ENCODE data around the gene SLC38A5. TPM values are rescaled to one million over a fixed set of nuclear protein-coding genes. Genes with fewer than 3 reads are reported as not detected.

Gene SLC38A5
- total and polyA plus RNA-seq, 9 of the 15 experiments (the other 6 are each of a cell fraction or from before 2014, with no cell fraction given) = 9.3 to 228 (median 142) TPM

DNA sequence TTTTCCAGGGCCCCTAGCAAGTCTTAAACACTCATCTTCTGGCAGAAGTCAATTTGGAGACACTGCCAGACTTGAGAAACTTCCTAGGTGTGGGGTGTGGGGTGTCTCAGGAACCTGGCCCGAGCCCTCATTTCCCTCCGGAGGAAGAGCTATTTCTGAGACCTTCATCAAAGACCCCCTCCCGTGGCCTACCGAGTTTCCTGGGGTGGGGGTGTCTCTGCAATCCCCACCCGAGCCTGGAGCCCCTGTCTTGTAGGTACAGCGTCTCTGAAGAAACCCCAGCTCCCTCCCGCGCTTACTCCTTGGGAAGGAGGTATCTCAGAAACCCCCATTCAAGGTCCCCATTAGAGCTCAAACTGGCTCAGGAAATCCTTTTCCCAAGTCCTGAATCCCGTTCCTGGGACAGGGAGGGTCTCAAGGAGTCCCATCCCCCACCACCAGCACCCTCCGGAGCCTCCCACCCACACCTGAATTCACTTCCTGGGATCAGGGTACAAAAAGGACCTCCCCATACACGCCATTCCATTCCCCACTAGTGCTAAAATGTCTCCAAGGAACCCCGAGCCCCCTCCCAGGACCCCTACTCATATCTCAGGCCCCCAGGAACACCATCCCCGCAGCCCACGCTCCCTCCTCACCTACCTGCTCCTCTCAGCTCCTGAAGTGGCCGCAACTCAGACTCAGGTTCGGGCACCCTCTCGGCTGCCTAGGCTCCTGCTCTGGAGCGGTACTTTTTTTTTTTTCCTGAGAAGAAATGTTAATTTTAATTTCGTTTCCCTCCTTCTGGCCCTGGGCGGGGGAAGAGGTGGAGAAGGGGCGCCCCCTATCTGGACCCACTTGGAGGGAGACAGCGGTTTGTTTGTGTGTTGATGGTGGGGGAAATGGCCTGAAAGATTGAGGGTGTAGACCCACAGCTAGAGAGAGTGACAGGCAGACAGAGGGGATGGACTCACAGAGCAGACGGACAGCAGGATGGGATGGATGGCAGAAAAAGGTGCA lies 1.1 kb downstream of the SLC38A5 start (continued):
- TF ChIP-seq, protein P1, sequence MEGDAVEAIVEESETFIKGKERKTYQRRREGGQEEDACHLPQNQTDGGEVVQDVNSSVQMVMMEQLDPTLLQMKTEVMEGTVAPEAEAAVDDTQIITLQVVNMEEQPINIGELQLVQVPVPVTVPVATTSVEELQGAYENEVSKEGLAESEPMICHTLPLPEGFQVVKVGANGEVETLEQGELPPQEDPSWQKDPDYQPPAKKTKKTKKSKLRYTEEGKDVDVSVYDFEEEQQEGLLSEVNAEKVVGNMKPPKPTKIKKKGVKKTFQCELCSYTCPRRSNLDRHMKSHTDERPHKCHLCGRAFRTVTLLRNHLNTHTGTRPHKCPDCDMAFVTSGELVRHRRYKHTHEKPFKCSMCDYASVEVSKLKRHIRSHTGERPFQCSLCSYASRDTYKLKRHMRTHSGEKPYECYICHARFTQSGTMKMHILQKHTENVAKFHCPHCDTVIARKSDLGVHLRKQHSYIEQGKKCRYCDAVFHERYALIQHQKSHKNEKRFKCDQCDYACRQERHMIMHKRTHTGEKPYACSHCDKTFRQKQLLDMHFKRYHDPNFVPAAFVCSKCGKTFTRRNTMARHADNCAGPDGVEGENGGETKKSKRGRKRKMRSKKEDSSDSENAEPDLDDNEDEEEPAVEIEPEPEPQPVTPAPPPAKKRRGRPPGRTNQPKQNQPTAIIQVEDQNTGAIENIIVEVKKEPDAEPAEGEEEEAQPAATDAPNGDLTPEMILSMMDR (IDR thresholded peaks at IDR 0.05 in 2 of 3, conservative IDR thresholded peaks at IDR 0.05 in 1 of 3; ENCODE audit: insufficient read depth in 2 of 3, low read depth in 1 of 3, low read length in 3 of 3) = peak; percentile 48 to 68 (median 68)
- peak; percentile 89 for TF ChIP-seq ZNF384 (IDR thresholded peaks at IDR 0.05; ENCODE audit: low read depth, low read length)
- TF ChIP-seq OTX1 (CRISPR knock-in tag; IDR thresholded peaks at IDR 0.05) = no peak
- TF ChIP-seq, protein P2, sequence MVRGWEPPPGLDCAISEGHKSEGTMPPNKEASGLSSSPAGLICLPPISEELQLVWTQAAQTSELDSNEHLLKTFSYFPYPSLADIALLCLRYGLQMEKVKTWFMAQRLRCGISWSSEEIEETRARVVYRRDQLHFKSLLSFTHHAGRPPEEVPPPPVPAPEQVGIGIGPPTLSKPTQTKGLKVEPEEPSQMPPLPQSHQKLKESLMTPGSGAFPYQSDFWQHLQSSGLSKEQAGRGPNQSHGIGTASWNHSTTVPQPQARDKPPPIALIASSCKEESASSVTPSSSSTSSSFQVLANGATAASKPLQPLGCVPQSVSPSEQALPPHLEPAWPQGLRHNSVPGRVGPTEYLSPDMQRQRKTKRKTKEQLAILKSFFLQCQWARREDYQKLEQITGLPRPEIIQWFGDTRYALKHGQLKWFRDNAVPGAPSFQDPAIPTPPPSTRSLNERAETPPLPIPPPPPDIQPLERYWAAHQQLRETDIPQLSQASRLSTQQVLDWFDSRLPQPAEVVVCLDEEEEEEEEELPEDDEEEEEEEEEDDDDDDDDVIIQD (CRISPR knock-in tag; IDR thresholded peaks at IDR 0.05) = no peak
- TF ChIP-seq EZH2 (IDR thresholded peaks at IDR 0.05; ENCODE audit: borderline replicate concordance, low read depth, low read length) = no peak
- no peak for TF ChIP-seq NR3C1 (CRISPR knock-in tag; IDR thresholded peaks at IDR 0.05)
- TF ChIP-seq, protein P3, sequence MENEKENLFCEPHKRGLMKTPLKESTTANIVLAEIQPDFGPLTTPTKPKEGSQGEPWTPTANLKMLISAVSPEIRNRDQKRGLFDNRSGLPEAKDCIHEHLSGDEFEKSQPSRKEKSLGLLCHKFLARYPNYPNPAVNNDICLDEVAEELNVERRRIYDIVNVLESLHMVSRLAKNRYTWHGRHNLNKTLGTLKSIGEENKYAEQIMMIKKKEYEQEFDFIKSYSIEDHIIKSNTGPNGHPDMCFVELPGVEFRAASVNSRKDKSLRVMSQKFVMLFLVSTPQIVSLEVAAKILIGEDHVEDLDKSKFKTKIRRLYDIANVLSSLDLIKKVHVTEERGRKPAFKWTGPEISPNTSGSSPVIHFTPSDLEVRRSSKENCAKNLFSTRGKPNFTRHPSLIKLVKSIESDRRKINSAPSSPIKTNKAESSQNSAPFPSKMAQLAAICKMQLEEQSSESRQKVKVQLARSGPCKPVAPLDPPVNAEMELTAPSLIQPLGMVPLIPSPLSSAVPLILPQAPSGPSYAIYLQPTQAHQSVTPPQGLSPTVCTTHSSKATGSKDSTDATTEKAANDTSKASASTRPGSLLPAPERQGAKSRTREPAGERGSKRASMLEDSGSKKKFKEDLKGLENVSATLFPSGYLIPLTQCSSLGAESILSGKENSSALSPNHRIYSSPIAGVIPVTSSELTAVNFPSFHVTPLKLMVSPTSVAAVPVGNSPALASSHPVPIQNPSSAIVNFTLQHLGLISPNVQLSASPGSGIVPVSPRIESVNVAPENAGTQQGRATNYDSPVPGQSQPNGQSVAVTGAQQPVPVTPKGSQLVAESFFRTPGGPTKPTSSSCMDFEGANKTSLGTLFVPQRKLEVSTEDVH (IDR thresholded peaks at IDR 0.05; ENCODE audit: low read depth, partially characterized antibody) = peak; percentile 24

Measured in K562 (cell line).